Karpas-422 (cell line): ENCODE data around the gene PGAP6. TPM values are rescaled to one million over a fixed set of nuclear protein-coding genes. Genes with fewer than 3 reads are reported as not detected.

Source experiments
- DNase-seq: peaks from one replicate; pipeline ENCODE4 v3.0.0-alpha.2; 2015
- H2AFZ ChIP-seq: fragments of 200-600 bp; sonication (generic); 2 replicates; pipeline ENCODE4 v1.6.1; 2014; ENCODE audit warnings: antibody characterized with exemption, low read length, mixed read lengths
- H3K27ac ChIP-seq: fragments of 200-600 bp; sonication (generic); 2 replicates; pipeline ENCODE4 v1.5.1; 2014; ENCODE audit warnings: mild to moderate bottlenecking, low read length, moderate library complexity
- H3K27me3 ChIP-seq: fragments of 200-600 bp; sonication (generic); 2 replicates; pipeline ENCODE4 v1.6.1; 2014; ENCODE audit warnings: low read length, mixed read lengths
- H3K36me3 ChIP-seq: fragments of 200-600 bp; sonication (generic); 2 replicates; pipeline ENCODE4 v1.6.1; 2014; ENCODE audit warnings: low read length, mixed read lengths; ENCODE audit not compliant: insufficient read depth
- H3K4me1 ChIP-seq: fragments of 200-600 bp; sonication (generic); 2 replicates; pipeline ENCODE4 v1.6.1; 2014; ENCODE audit warnings: mild to moderate bottlenecking, low read length, mixed read lengths
- H3K4me2 ChIP-seq: fragments of 200-600 bp; sonication (generic); 2 replicates; pipeline ENCODE4 v1.6.1; 2014; ENCODE audit warnings: low read length, low read depth, mild to moderate bottlenecking; ENCODE audit not compliant: poor library complexity, severe bottlenecking
- H3K4me3 ChIP-seq: fragments of 200-600 bp; sonication (generic); 2 replicates; pipeline ENCODE4 v1.5.1; 2014; ENCODE audit warnings: mild to moderate bottlenecking, antibody characterized with exemption, low read length, mixed read lengths
- H3K79me2 ChIP-seq: fragments of 200-600 bp; sonication (generic); 2 replicates; pipeline ENCODE4 v1.6.1; 2014; ENCODE audit warnings: mild to moderate bottlenecking, low read length, mixed read lengths
- H3K9ac ChIP-seq: fragments of 200-600 bp; sonication (generic); 2 replicates; pipeline ENCODE4 v1.6.0; 2014; ENCODE audit warnings: low read length
- H3K9me2 ChIP-seq: fragments of 200-600 bp; sonication (generic), shearing (Covaris generic); replicated peaks from 2 replicates; pipeline ENCODE4 v1.6.0; 2014; ENCODE audit warnings: mild to moderate bottlenecking, low read length, moderate library complexity; ENCODE audit not compliant: insufficient read depth
- H3K9me3 ChIP-seq: fragments of 300-700, 200-600 bp; sonication (generic); 2 replicates; pipeline ENCODE4 v1.6.1; 2014; ENCODE audit warnings: low read length, mixed read lengths
- H4K20me1 ChIP-seq: fragments of 200-600 bp; sonication (generic); 2 replicates; pipeline ENCODE4 v1.6.1; 2014; ENCODE audit warnings: mild to moderate bottlenecking, antibody characterized with exemption, low read length, low read depth; ENCODE audit not compliant: insufficient read depth
- total RNA-seq: library from RNA; depleted of rRNA; stranded (reverse); fragments of >200 nt; shearing (Covaris generic); gene quantifications from 2 replicates; pipeline ENCODE4 v1.2.3, GENCODE V29; 2014; ENCODE audit warnings: low replicate concordance

The PGAP6 gene
- total RNA-seq, 1 experiment from 2014 or later, result 58.1 TPM

- H3K4me3 ChIP-seq, result no peak overlapping the region
- H2AFZ ChIP-seq, result no peak overlapping the region
- no peaks in the 10 kb centered on the region for H3K9me3 ChIP-seq
- no peak overlapping the region for H3K4me2 ChIP-seq
- H4K20me1 ChIP-seq, result no peaks in the 10 kb centered on the region
- H3K9ac ChIP-seq, result no peak overlapping the region
- no peaks in the 10 kb centered on the region for H3K27me3 ChIP-seq
- H3K9me2 ChIP-seq, result no peaks in the 10 kb centered on the region
- peaks cover under 1% of the 10 kb centered on the region; the same call in 1 of the 2 replicates for H3K36me3 ChIP-seq
- no peak overlapping the region for H3K27ac ChIP-seq
- no peak for DNase-seq
- peaks cover 24% of the 10 kb centered on the region for H3K4me1 ChIP-seq
- H3K79me2 ChIP-seq, result no peaks in the 10 kb centered on the region; the same call in 1 of the 2 replicates
Observed at GRCh38 chr16:373848-374615, 7.7 kb downstream of the PGAP6 start.

- H3K27me3 ChIP-seq, result no peaks in the 10 kb centered on the region
- H3K79me2 ChIP-seq, result no peaks in the 10 kb centered on the region; the same call in 1 of the 2 replicates
- no peak overlapping the region for H3K4me3 ChIP-seq
- H3K9me2 ChIP-seq, result no peaks in the 10 kb centered on the region
- H3K9me3 ChIP-seq, result no peaks in the 10 kb centered on the region
- peaks cover 24% of the 10 kb centered on the region for H3K4me1 ChIP-seq
- H3K36me3 ChIP-seq, result peaks cover 5% of the 10 kb centered on the region; the same call in 1 of the 2 replicates
- no peak overlapping the region for H3K27ac ChIP-seq
- no peak overlapping the region for H3K4me2 ChIP-seq
- no peak overlapping the region for H2AFZ ChIP-seq
- no peak overlapping the region for H3K9ac ChIP-seq
- DNase-seq, result no peak
- H4K20me1 ChIP-seq, result no peaks in the 10 kb centered on the region
Observed at GRCh38 chr16:373020-373598, 8.7 kb downstream of the PGAP6 start.

- no peak overlapping the region for H3K4me3 ChIP-seq
- no peaks in the 10 kb centered on the region for H3K9me2 ChIP-seq
- H2AFZ ChIP-seq, result no peak overlapping the region
- no peaks in the 10 kb centered on the region; the same call in 1 of the 2 replicates for H3K79me2 ChIP-seq
- no peak overlapping the region for H3K27ac ChIP-seq
- no peak overlapping the region for H3K4me2 ChIP-seq
- H3K9me3 ChIP-seq, result no peaks in the 10 kb centered on the region
- peaks cover 24% of the 10 kb centered on the region for H3K4me1 ChIP-seq
- H3K27me3 ChIP-seq, result no peaks in the 10 kb centered on the region
- H3K9ac ChIP-seq, result no peak overlapping the region
- H4K20me1 ChIP-seq, result no peaks in the 10 kb centered on the region
- H3K36me3 ChIP-seq, result peaks cover 8% of the 10 kb centered on the region; the same call in 1 of the 2 replicates
- DNase-seq, result no peak
Observed at GRCh38 chr16:372302-372983, 9.3 kb downstream of the PGAP6 start.

GRCh38 chr16:371515-372301, 10.1 kb downstream of the PGAP6 start:
- DNase-seq, result no peak
- peaks cover 8% of the 10 kb centered on the region; the same call in 1 of the 2 replicates for H3K36me3 ChIP-seq
- H2AFZ ChIP-seq, result no peak overlapping the region
- H3K27me3 ChIP-seq, result no peaks in the 10 kb centered on the region
- no peaks in the 10 kb centered on the region for H4K20me1 ChIP-seq
- H3K27ac ChIP-seq, result peak overlapping the region; percentile 61; the same call in 1 of the 2 replicates
- H3K9me3 ChIP-seq, result no peaks in the 10 kb centered on the region
- H3K79me2 ChIP-seq, result no peaks in the 10 kb centered on the region; the same call in 1 of the 2 replicates
- no peak overlapping the region for H3K4me3 ChIP-seq
- no peak overlapping the region for H3K4me2 ChIP-seq
- no peaks in the 10 kb centered on the region for H3K9me2 ChIP-seq
- H3K4me1 ChIP-seq, result peaks cover 26% of the 10 kb centered on the region
- no peak overlapping the region for H3K9ac ChIP-seq

- Histone ChIP-seq H4K20me1 (no peaks in the 10 kb centered on the region), H3K79me2 (no peaks in the 10 kb centered on the region; the same call in 1 of the 2 replicates), H3K9me2 (no peaks in the 10 kb centered on the region), H2AFZ (no peak overlapping the region), H3K9ac (peak overlapping the region; percentile 53), H3K4me2 (peak overlapping the region; percentile 60), H3K27me3 (no peaks in the 10 kb centered on the region), H3K27ac (peak overlapping the region; percentile 61), H3K4me1 (peaks cover 32% of the 10 kb centered on the region), H3K36me3 (peaks cover 8% of the 10 kb centered on the region; the same call in 1 of the 2 replicates), H3K9me3 (no peaks in the 10 kb centered on the region), H3K4me3 (peak overlapping the region; percentile 53)
- DNase-seq, result no peak
Observed at GRCh38 chr16:370979-371514, 10.7 kb downstream of the PGAP6 start.

GRCh38 chr16:370443-370842, 11.3 kb downstream of the PGAP6 start, which contains the start of gene MRPL28:
TSS of gene MRPL28 (minus strand) at chr16:370538. CDS start at chr16:370218, 320 bp downstream.
- H3K4me3 ChIP-seq, result peak within 1 kb of the TSS; percentile 53
- H3K36me3 ChIP-seq, result peaks cover 8% of the 10 kb centered on the region; the same call in 1 of the 2 replicates
- peak within 1 kb of the TSS; percentile 53 for H3K9ac ChIP-seq
- H3K4me1 ChIP-seq, result peaks cover 33% of the 10 kb centered on the region
- H3K27ac ChIP-seq, result peak within 1 kb of the TSS; percentile 61
- H2AFZ ChIP-seq, result no peak within 1 kb of the TSS
- no peaks in the 10 kb centered on the region for H4K20me1 ChIP-seq
- H3K9me3 ChIP-seq, result no peaks in the 10 kb centered on the region
- no peaks in the 10 kb centered on the region; the same call in 1 of the 2 replicates for H3K79me2 ChIP-seq
- peak within 1 kb of the TSS; percentile 70 for H3K4me2 ChIP-seq
- peak; percentile 98 for DNase-seq
- H3K27me3 ChIP-seq, result no peaks in the 10 kb centered on the region
- H3K9me2 ChIP-seq, result no peaks in the 10 kb centered on the region

- Histone ChIP-seq H2AFZ (no peak overlapping the region), H3K4me2 (peak overlapping the region; percentile 70), H3K27ac (no peak overlapping the region), H3K9ac (peak overlapping the region; percentile 49), H3K27me3 (no peaks in the 10 kb centered on the region), H3K4me3 (peak overlapping the region; percentile 53), H3K9me2 (no peaks in the 10 kb centered on the region), H4K20me1 (no peaks in the 10 kb centered on the region), H3K79me2 (no peaks in the 10 kb centered on the region; the same call in 1 of the 2 replicates), H3K4me1 (peaks cover 33% of the 10 kb centered on the region), H3K9me3 (no peaks in the 10 kb centered on the region), H3K36me3 (peaks cover 8% of the 10 kb centered on the region; the same call in 1 of the 2 replicates)
- DNase-seq, result no peak
Observed at GRCh38 chr16:369866-370436, 11.8 kb downstream of the PGAP6 start.
